ENCODE results near the gene TMEM260. TPM values are rescaled to one million over a fixed set of nuclear protein-coding genes. Genes with fewer than 3 reads are reported as not detected.
"Not testable (repeated sequence)": the region's sequence is repeated elsewhere in the genome, so short reads cannot be mapped to it uniquely, and the experiment has no call there.

The TMEM260 gene
- total RNA-seq, 2 experiments from 2014 or later, result 11.4 to 13.2 TPM

DNA sequence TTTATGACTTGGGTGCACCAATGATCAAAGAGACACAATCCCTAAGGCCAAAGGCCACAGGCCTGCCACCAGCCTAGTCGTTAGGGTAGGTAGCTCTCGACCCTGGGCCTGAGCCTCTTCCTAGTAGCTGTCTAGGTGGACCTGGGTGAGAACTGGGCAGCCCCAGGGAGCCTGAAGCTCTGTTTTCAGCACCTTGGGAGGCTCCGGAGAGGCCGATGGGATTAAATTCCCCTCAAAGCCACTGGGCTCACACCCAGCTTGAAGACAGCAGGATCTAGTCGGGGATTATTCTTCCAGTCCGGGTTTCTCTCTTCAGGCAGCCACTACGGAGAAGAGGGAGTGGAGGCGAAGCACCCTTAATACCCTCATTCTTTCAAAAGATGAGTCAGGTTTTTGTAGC is 79.8 kb downstream of the TMEM260 start:
- Mint-ChIP-seq H3K4me3 (no peak overlapping the region), H3K36me3 (no peaks in the 10 kb centered on the region), H3K9me3 (no peaks in the 10 kb centered on the region), H3K4me1 (ENCODE audit: low read depth) (no peaks in the 10 kb centered on the region), H3K27ac (no peak overlapping the region), H3K27me3 (no peaks in the 10 kb centered on the region)
- intact Hi-C loops (cut with micrococcal nuclease), result loop anchor here (10.0 kb wide), 1 partner anchor 405 kb away; no protein-coding TSS in a partner anchor
- no peak for DNase-seq
- CTCF ChIA-PET, result interaction anchor here (0.7 to 1.3 kb wide), 2 partner anchors 237 to 406 kb away, joined by 3 to 4 read pairs; no protein-coding TSS in a partner anchor
- POLR2A ChIA-PET, result no interaction called here

DNA sequence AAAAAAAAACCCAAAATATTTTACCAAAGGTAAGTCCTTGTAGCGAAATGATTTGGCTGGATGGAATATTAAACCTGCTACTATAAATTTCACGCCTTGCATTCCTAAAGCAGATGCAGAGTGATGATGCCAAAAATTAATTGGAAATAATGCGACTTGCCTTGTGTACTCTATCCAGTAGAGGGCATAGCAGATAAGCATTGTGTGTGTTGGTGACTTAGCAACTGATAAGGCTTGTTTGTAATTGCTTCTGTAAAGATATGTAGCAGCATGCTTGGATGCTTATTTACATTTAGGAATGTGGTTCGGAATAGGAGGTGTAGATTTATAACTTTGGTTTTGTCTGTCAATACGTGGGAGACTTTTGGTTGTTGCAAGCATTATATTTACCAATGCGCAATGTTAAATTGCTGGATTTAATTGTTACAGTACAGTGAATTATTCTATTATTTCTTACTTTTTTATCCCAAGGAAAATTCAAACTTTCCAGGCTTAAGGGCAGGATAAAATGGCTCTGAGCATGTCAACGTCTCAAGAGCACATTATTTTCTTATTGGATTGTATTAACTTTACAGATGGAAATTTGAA is 80.5 kb downstream of the TMEM260 start:
- H3K9me3 Mint-ChIP-seq, result no peaks in the 10 kb centered on the region
- no peak for DNase-seq
- intact Hi-C loops (cut with micrococcal nuclease), result loop anchor here (10.0 kb wide), 1 partner anchor 405 kb away; no protein-coding TSS in a partner anchor
- no peaks in the 10 kb centered on the region for H3K36me3 Mint-ChIP-seq
- H3K27ac Mint-ChIP-seq, result no peak overlapping the region
- ChIA-PET POLR2A (no interaction called here), CTCF (interaction anchor here (0.6 kb wide), 1 partner anchor 657 kb away, joined by 3 read pairs; no protein-coding TSS in a partner anchor)
- no peaks in the 10 kb centered on the region for H3K4me1 Mint-ChIP-seq (ENCODE audit: low read depth)
- no peak overlapping the region for H3K4me3 Mint-ChIP-seq
- H3K27me3 Mint-ChIP-seq, result no peaks in the 10 kb centered on the region

DNA sequence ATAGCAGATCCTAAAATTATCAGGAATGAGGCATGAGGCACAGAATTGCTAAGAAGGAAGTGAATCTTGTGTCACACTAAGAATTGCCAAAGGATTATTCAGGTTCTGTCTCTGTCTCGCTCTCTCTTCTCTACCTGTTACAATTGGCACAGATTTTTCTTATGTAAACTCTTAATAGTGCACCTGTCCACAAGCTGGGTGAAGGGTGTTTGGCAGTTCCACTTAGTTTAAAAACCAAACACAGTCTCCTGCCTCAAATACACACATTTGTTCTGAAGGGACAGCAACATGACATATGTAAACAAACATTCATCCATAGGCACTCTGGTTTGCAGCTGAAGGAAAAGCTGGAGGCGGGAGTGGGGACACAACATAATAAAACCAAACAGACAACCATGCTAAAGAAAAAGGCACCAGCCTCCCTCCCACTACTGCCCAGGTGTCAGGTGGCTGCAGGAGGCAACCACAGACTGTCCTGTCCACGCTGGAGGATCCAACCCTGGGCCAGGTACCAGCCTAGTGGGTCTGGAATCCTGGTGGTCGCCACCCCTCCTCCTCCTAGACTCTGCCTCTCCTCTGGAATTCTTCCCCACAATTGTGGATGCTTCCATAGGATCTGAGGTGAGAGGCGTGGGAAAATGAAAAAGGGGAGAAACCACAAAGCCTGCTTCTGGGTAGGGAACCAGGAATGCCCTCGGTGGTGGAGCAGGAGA is 81.2 kb downstream of the TMEM260 start:
- intact Hi-C loops (cut with micrococcal nuclease), result no loop called here
- ChIA-PET POLR2A (no interaction called here), CTCF (interaction anchor here (0.6 kb wide), 1 partner anchor 656 kb away, joined by 3 read pairs; no protein-coding TSS in a partner anchor)
- H3K36me3 Mint-ChIP-seq, result no peaks in the 10 kb centered on the region
- no peak for DNase-seq
- H3K27me3 Mint-ChIP-seq, result no peaks in the 10 kb centered on the region
- H3K27ac Mint-ChIP-seq, result no peak overlapping the region
- no peaks in the 10 kb centered on the region for H3K9me3 Mint-ChIP-seq
- no peaks in the 10 kb centered on the region for H3K4me1 Mint-ChIP-seq (ENCODE audit: low read depth)
- H3K4me3 Mint-ChIP-seq, result no peak overlapping the region

DNA sequence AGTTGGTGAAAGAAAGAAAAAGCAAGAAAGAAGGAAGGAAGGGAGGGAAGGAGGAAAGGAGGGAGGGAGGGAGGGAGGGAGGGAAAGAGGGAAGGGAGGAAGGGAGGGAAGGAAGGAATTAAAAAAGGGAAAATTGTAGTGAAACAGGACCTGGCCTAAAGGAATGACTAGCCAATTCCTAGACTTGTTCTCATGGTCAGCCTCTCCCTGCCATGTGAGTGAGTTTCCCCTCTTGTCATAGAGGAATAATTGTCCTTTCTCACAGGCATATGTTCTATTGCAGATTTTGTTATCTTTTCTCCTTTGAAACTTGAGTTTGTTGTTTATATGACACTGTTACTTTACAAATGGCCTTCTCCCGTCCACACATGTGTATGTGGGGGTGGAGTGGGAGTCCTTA is 81.9 kb downstream of the TMEM260 start:
- Mint-ChIP-seq H3K36me3 (no peaks in the 10 kb centered on the region), H3K4me1 (ENCODE audit: low read depth) (no peaks in the 10 kb centered on the region), H3K27me3 (no peaks in the 10 kb centered on the region), H3K9me3 (no peaks in the 10 kb centered on the region), H3K27ac (no peak overlapping the region), H3K4me3 (no peak overlapping the region)
- intact Hi-C loops (cut with micrococcal nuclease), result no loop called here
- ChIA-PET POLR2A (no interaction called here), CTCF (no interaction called here)
- DNase-seq, result no peak

DNA sequence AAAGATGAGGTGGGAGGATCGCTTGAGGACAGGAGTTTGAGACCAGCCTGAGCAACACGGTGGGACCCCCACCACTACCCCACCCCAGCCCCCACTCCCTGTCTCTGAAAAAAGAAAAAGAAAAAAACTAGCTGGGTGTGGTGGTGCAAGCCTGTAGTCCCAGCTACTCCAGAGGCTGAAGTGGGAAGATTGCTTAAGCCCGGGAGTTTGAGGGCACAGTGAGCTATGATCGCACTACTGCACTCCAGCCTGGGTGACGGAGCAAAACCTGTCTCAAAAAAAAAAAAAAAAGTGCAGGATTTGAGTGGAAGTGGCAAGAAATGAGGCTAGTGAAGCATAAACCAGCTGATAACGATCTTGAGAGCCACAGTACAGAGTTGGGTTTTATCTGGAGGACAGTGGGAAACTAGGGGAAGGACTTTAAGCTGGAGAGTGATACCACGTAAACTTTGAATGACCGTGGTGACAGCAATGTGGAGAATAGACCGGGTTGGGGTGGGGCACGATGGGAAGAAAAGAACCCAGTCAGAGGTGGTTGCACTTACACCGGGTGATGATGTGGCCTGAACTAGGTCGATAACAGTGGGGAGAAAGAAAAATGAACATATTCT is 85.3 kb downstream of the TMEM260 start:
- H3K4me3 Mint-ChIP-seq, result no peak overlapping the region
- POLR2A ChIA-PET, result no interaction called here
- peaks cover 7% of the 10 kb centered on the region for H3K9me3 Mint-ChIP-seq
- no peak overlapping the region for H3K27ac Mint-ChIP-seq
- no peak for DNase-seq
- intact Hi-C loops (cut with micrococcal nuclease), result no loop called here
- H3K36me3 Mint-ChIP-seq, result no peaks in the 10 kb centered on the region
- no peaks in the 10 kb centered on the region for H3K27me3 Mint-ChIP-seq
- CTCF ChIA-PET, result no interaction called here
- H3K4me1 Mint-ChIP-seq (ENCODE audit: low read depth), result no peaks in the 10 kb centered on the region

DNA sequence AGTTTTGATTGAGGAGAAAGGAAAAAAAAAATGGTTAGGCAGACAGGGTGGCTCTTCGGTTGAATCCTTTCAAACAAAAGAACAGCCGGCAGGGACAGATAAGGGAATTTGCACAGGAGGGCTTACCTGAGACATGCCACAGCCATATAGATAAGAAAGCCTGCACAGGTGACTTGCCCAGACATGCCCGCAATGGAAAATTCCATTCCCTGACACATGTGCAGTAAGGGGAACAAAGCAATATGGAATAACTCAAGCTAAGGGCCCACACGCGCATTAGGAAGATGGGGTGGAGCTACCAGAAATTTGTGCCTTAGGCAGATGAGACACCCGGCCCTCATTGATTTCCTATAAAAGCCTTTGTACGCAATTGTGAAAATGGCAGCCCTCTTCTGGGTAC is 86.7 kb downstream of the TMEM260 start:
- Mint-ChIP-seq H3K4me1 (ENCODE audit: low read depth) (no peaks in the 10 kb centered on the region), H3K27me3 (no peaks in the 10 kb centered on the region), H3K27ac (no peak overlapping the region), H3K4me3 (no peak overlapping the region), H3K36me3 (no peaks in the 10 kb centered on the region), H3K9me3 (peaks cover 7% of the 10 kb centered on the region)
- POLR2A ChIA-PET, result interaction anchor here (0.5 kb wide), 1 partner anchor 139 kb away, joined by 4 read pairs; no protein-coding TSS in a partner anchor
- CTCF ChIA-PET, result no interaction called here
- intact Hi-C loops (cut with micrococcal nuclease), result no loop called here
- DNase-seq, result no peak

DNA sequence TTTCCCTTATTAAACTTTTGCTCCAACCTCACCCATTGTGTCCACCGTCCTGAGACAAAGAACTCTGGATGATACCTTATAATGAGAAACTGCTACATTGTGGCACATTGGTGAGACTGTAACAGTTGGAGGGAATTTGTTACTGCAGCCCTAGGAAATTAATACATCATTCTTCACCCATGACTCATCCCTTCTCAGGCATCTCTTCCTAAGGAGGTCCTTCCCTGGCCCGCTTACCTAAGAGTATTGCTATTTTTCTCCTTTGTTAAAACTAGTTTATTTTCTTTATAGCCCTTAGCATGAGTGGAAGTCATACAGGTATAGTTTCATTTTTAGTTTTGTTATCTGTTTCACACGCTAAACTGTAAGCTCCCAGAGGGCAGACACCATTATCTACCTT is 87.1 kb downstream of the TMEM260 start:
- DNase-seq, result no peak
- Mint-ChIP-seq H3K36me3 (no peaks in the 10 kb centered on the region), H3K27me3 (no peaks in the 10 kb centered on the region), H3K9me3 (peaks cover 7% of the 10 kb centered on the region), H3K4me3 (no peak overlapping the region), H3K27ac (no peak overlapping the region), H3K4me1 (ENCODE audit: low read depth) (no peaks in the 10 kb centered on the region)
- ChIA-PET CTCF (no interaction called here), POLR2A (interaction anchor here (0.5 kb wide), 1 partner anchor 140 kb away, joined by 4 read pairs; no protein-coding TSS in a partner anchor)
- intact Hi-C loops (cut with micrococcal nuclease), result no loop called here

DNA sequence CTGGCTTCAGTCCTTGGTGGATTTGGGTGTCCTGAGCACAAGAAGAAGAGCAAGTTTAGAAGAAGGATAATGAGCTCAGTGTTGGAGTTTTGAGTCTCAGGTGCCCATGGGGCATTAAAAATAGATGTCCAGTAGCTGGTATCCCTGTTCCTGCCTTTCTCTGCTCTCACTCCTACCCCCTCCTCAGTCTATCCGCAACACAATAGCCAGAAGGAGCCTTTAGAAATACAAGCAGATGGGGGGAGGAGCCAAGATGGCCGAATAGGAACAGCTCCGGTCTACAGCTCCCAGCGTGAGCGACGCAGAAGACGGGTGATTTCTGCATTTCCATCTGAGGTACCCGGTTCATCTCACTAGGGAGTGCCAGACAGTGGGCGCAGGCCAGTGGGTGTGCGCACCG is 87.7 kb downstream of the TMEM260 start:
- H3K27ac Mint-ChIP-seq; DNase-seq; H3K4me3 Mint-ChIP-seq; H3K4me1 Mint-ChIP-seq (ENCODE audit: low read depth); POLR2A ChIA-PET; CTCF ChIA-PET; H3K36me3 Mint-ChIP-seq; H3K27me3 Mint-ChIP-seq; H3K9me3 Mint-ChIP-seq; intact Hi-C loops (cut with micrococcal nuclease): not testable (repeated sequence)

DNA sequence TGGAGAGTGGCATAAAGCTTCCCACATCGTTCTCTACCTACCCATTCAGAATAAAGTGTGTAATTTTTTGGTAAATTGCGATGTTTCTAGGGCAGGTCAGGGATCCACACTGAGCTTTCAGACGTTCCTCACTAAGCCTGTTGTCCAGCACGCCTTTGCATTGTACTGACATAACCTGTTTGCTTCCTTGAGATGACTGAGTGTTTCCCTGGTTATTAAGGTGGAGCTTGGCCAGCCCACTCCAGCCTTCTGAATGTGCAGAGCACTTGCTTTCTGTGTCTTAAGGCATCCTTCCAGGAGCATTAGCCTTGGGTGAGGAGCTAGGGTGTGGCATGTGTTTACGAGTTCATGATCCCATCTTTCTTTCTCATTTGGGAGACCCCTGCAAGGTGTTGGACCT is 96.4 kb downstream of the TMEM260 start:
- DNase-seq, result no peak
- Mint-ChIP-seq H3K27ac (no peak overlapping the region), H3K9me3 (no peaks in the 10 kb centered on the region), H3K27me3 (no peaks in the 10 kb centered on the region), H3K36me3 (no peaks in the 10 kb centered on the region), H3K4me3 (no peak overlapping the region), H3K4me1 (ENCODE audit: low read depth) (no peaks in the 10 kb centered on the region)
- intact Hi-C loops (cut with micrococcal nuclease), result no loop called here
- POLR2A ChIA-PET, result no interaction called here
- CTCF ChIA-PET, result no interaction called here

DNA sequence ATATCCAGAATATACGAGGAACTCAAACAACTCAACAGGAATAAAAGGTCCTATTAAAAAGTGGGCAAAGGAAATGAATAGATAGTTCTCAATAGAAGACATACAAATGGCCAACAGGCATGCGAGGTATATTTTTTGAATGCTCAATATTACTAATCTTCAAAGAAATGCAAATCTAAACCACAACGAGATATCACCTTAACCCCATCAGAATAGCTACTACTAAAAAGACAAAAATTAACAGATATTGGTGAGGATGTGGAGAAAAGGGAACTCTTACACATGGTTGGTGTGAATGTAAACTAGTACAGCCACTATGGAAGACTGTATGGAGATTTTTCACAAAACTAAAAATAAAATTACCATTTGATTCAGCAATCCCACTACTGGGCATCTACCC is 99.2 kb downstream of the TMEM260 start:
- H3K27ac Mint-ChIP-seq, result no peak overlapping the region
- CTCF ChIA-PET, result no interaction called here
- POLR2A ChIA-PET, result no interaction called here
- no peaks in the 10 kb centered on the region for H3K27me3 Mint-ChIP-seq
- no peaks in the 10 kb centered on the region for H3K9me3 Mint-ChIP-seq
- intact Hi-C loops (cut with micrococcal nuclease), result no loop called here
- H3K36me3 Mint-ChIP-seq, result no peaks in the 10 kb centered on the region
- H3K4me3 Mint-ChIP-seq, result no peak overlapping the region
- no peak for DNase-seq
- no peaks in the 10 kb centered on the region for H3K4me1 Mint-ChIP-seq (ENCODE audit: low read depth)

DNA sequence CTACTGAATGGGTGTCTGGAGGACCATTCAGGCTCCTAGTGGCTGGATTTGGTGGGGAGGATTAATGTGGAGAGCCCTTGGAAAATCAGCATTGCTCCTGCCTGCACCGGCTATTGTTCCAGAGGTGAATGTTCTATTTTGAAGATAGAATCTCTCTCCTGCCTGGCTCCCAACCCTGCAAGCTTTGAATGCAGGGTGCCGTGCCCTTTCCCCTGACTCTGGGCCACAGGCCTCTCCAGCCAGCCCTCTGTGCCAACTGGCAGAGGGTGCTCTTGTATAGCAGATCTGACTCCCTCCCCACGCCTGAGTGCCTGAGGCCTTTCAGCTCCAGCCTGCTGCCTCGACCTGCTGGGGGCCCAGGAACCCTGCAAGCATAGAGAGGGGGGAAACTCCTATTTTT is 106.8 kb downstream of the TMEM260 start:
- H3K27ac Mint-ChIP-seq, result no peak overlapping the region
- no peaks in the 10 kb centered on the region for H3K9me3 Mint-ChIP-seq
- no peaks in the 10 kb centered on the region for H3K36me3 Mint-ChIP-seq
- no peak for DNase-seq
- H3K4me3 Mint-ChIP-seq, result no peak overlapping the region
- intact Hi-C loops (cut with micrococcal nuclease), result no loop called here
- ChIA-PET CTCF (interaction anchor here (0.6 kb wide), 1 partner anchor 14 kb away, joined by 3 read pairs; no protein-coding TSS in a partner anchor), POLR2A (no interaction called here)
- no peaks in the 10 kb centered on the region for H3K27me3 Mint-ChIP-seq
- no peaks in the 10 kb centered on the region for H3K4me1 Mint-ChIP-seq (ENCODE audit: low read depth)

DNA sequence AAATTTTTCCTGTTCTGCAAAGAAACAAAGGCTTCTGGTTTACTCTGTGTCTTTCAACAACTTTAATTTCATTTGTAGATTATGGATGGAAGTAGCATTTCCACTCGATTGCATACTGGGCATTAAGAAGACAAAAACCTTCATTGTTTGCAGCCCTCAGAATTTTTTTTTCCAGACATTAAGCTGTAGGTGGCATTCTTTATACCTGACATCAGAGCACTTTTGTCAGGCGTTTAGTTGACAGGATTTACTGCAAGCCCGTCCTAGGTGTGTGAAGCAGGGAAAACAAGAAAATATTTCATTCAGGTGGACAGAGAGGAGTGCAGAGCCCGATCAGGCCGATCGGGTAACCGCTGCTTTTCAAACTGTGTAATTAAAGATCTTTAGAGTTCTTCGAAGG is 107.5 kb downstream of the TMEM260 start:
- H3K9me3 Mint-ChIP-seq, result no peaks in the 10 kb centered on the region

More for the DNA sequence above, 107.5 kb downstream of the TMEM260 start:
- H3K27me3 Mint-ChIP-seq, result no peaks in the 10 kb centered on the region
- no peaks in the 10 kb centered on the region for H3K36me3 Mint-ChIP-seq
- intact Hi-C loops (cut with micrococcal nuclease), result no loop called here
- H3K4me3 Mint-ChIP-seq, result no peak overlapping the region
- CTCF ChIA-PET, result interaction anchor here (0.6 kb wide), 1 partner anchor 13 kb away, joined by 3 read pairs; no protein-coding TSS in a partner anchor
- H3K27ac Mint-ChIP-seq, result no peak overlapping the region
- no peaks in the 10 kb centered on the region for H3K4me1 Mint-ChIP-seq (ENCODE audit: low read depth)
- POLR2A ChIA-PET, result no interaction called here
- no peak for DNase-seq

Measured in activated CD4-positive, alpha-beta memory T cell treated with anti-CD3 and anti-CD28 coated beads for 36 hours (primary cell).